Neural progenitor cell (in vitro differentiated cells): ENCODE measurements around the gene BTK. TPM values are rescaled to one million over a fixed set of nuclear protein-coding genes. Genes with fewer than 3 reads are reported as not detected.

Source experiments
- DNase-seq: peaks from one replicate; pipeline ENCODE4 v3.0.0-alpha.2; 2016; ENCODE audit warnings: low spot score
- H2AFZ ChIP-seq: fragments of 200-600 bp; sonication (generic); replicated peaks from 2 replicates; pipeline ENCODE4 v1.6.1; 2016; ENCODE audit warnings: antibody characterized with exemption
- H3F3A ChIP-seq: fragments of 200-600 bp; sonication (generic); 2 replicates; pipeline ENCODE4 v1.6.1; 2016; ENCODE audit warnings: antibody characterized with exemption, low read depth
- H3K27ac ChIP-seq: fragments of 200-600 bp; sonication (generic); 2 replicates; pipeline ENCODE4 v1.5.1; 2016; ENCODE audit warnings: mild to moderate bottlenecking
- H3K27me3 ChIP-seq: fragments of 200-600 bp; sonication (generic); 2 replicates; pipeline ENCODE4 v1.6.1; 2016; ENCODE audit warnings: mild to moderate bottlenecking, moderate library complexity
- H3K36me3 ChIP-seq: fragments of 200-600 bp; sonication (generic); 2 replicates; pipeline ENCODE4 v1.5.1; 2016
- H3K4me1 ChIP-seq: fragments of 200-600 bp; sonication (generic); 2 replicates; pipeline ENCODE4 v1.6.1; 2016; ENCODE audit warnings: mixed run types
- H3K4me2 ChIP-seq: fragments of 200-600 bp; sonication (generic); 2 replicates; pipeline ENCODE4 v1.6.1; 2016
- H3K4me3 ChIP-seq: fragments of 200-600 bp; sonication (generic); 2 replicates; pipeline ENCODE4 v1.5.1; 2016
- H3K79me2 ChIP-seq: fragments of 200-600 bp; sonication (generic); 2 replicates; pipeline ENCODE4 v1.6.1; 2016; ENCODE audit warnings: low read depth
- H3K9ac ChIP-seq: fragments of 200-600 bp; sonication (generic); 2 replicates; pipeline ENCODE4 v1.6.1; 2016
- H3K9me3 ChIP-seq: fragments of 200-600 bp; sonication (generic); 2 replicates; pipeline ENCODE4 v1.5.1; 2016; ENCODE audit warnings: low read depth
- H4K20me1 ChIP-seq: fragments of 200-600 bp; sonication (generic); 2 replicates; pipeline ENCODE4 v1.6.1; 2016; ENCODE audit warnings: low read depth
- H3K27ac Mint-ChIP-seq: 3 replicates; pipeline ENCODE4 v1.8.0; 2021; ENCODE audit warnings: mixed read lengths
- H3K27me3 Mint-ChIP-seq: 2 replicates; pipeline ENCODE4 v1.8.0; 2022; ENCODE audit warnings: low read depth, mild to moderate bottlenecking, inconsistent platforms, moderate library complexity, mixed read lengths; ENCODE audit not compliant: insufficient read depth
- H3K36me3 Mint-ChIP-seq: 3 replicates; pipeline ENCODE4 v1.8.0; 2021; ENCODE audit warnings: mixed read lengths
- H3K4me1 Mint-ChIP-seq: 3 replicates; pipeline ENCODE4 v1.8.0; 2021; ENCODE audit warnings: mixed read lengths
- H3K4me3 Mint-ChIP-seq: 3 replicates; pipeline ENCODE4 v1.8.0; 2021; ENCODE audit warnings: mild to moderate bottlenecking, moderate library complexity, mixed read lengths
- H3K9me3 Mint-ChIP-seq: 3 replicates; pipeline ENCODE4 v1.8.0; 2020; ENCODE audit warnings: mixed read lengths
- EZH2 ChIP-seq: fragments of 200-600 bp; sonication (generic); IDR thresholded peaks from 2 replicates; pipeline ENCODE4 v1.6.1; 2017; ENCODE audit warnings: antibody characterized with exemption, mild to moderate bottlenecking, moderate library complexity
- EZH2phosphoT487 ChIP-seq: fragments of 200-600 bp; sonication (generic); IDR thresholded peaks from 2 replicates; pipeline ENCODE4 v1.6.1; 2017; ENCODE audit warnings: antibody characterized with exemption
- small RNA-seq: library from RNA; depleted of rRNA; stranded (forward); fragments of <200 nt; gene quantifications from one replicate; pipeline ENCODE3, GENCODE V24; 2015
- total RNA-seq: library from RNA; depleted of rRNA; stranded (reverse); fragments of >200 nt; gene quantifications from 2 replicates; pipeline ENCODE4 v1.2.3, GENCODE V29; 2015; ENCODE audit warnings: low replicate concordance
- TF ChIP-seq, protein P1 (sequence below): fragments of 200-600 bp; sonication (generic); IDR thresholded peaks from 2 replicates; pipeline ENCODE4 v1.5.1; 2017; ENCODE audit warnings: antibody characterized with exemption, mild to moderate bottlenecking

BTK gene
- total RNA-seq, 1 donor from 2014 or later = not detected

DNA sequence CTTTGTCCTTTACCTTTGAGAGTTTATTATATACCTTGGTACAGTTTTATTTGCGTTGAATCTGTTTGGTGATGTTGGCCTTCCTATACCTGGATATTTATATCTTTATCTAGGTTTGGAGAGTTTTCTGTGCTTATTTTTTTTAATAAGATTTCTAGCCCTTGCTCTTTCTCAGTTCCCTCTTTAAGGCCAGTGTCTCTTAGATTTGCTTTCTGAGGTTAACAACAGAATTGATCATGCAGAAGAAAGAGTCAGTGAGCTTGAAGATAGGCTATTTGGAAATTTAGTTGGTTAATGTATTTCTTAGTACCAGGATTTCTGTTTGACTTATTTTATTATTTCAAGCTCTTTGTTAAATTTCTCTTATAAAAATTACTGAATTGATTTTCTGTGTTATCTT, 82.2 kb downstream of the BTK start:
- H3K27me3 ChIP-seq = no peaks in the 10 kb centered on the region
- peaks cover 5% of the 10 kb centered on the region for H3K27me3 Mint-ChIP-seq

More for the DNA sequence above, 82.2 kb downstream of the BTK start:
- H2AFZ ChIP-seq = no peak overlapping the region
- no peak overlapping the region for H3K27ac ChIP-seq
- TF ChIP-seq EZH2 = no peak
- TF ChIP-seq, protein P1, sequence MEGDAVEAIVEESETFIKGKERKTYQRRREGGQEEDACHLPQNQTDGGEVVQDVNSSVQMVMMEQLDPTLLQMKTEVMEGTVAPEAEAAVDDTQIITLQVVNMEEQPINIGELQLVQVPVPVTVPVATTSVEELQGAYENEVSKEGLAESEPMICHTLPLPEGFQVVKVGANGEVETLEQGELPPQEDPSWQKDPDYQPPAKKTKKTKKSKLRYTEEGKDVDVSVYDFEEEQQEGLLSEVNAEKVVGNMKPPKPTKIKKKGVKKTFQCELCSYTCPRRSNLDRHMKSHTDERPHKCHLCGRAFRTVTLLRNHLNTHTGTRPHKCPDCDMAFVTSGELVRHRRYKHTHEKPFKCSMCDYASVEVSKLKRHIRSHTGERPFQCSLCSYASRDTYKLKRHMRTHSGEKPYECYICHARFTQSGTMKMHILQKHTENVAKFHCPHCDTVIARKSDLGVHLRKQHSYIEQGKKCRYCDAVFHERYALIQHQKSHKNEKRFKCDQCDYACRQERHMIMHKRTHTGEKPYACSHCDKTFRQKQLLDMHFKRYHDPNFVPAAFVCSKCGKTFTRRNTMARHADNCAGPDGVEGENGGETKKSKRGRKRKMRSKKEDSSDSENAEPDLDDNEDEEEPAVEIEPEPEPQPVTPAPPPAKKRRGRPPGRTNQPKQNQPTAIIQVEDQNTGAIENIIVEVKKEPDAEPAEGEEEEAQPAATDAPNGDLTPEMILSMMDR = no peak
- no peak for TF ChIP-seq EZH2phosphoT487
- no peaks in the 10 kb centered on the region for H3K4me1 Mint-ChIP-seq
- H3K4me2 ChIP-seq = no peak overlapping the region
- H3K4me3 Mint-ChIP-seq = no peak overlapping the region
- no peak overlapping the region for H3K9ac ChIP-seq
- H3K36me3 ChIP-seq = no peaks in the 10 kb centered on the region
- no peaks in the 10 kb centered on the region for H4K20me1 ChIP-seq
- no peak overlapping the region for H3K27ac Mint-ChIP-seq
- H3K79me2 ChIP-seq = no peaks in the 10 kb centered on the region
- no peaks in the 10 kb centered on the region for H3F3A ChIP-seq
- DNase-seq = no peak
- H3K4me3 ChIP-seq = no peak overlapping the region
- H3K9me3 Mint-ChIP-seq = peaks cover 12% of the 10 kb centered on the region
- H3K36me3 Mint-ChIP-seq = no peaks in the 10 kb centered on the region
- H3K4me1 ChIP-seq = no peaks in the 10 kb centered on the region
- H3K9me3 ChIP-seq = no peaks in the 10 kb centered on the region

Small RNAs within 50 kb of the gene (small RNA-seq; reads per million reads assigned to genes)
- not detected for gene RNU6-934P

Other genes with a start within 250 kb of the BTK start
- gene DRP2, start 166.4 kb downstream of the BTK start, total RNA-seq = 1.4 and 2.2 TPM in 2 replicates
- gene TAF7L, start 94.9 kb downstream of the BTK start, total RNA-seq = not detected in 2 replicates
- 7.7 and 9.5 TPM in 2 replicates for gene TIMM8A, start 37.4 kb downstream of the BTK start, total RNA-seq
- 2,927 and 6,478 TPM in 2 replicates for gene RPL36A, start 4.8 kb upstream of the BTK start, total RNA-seq
- gene GLA, start 21.7 kb upstream of the BTK start, total RNA-seq = 45.0 and 48.3 TPM in 2 replicates
- 64.5 and 93.3 TPM in 2 replicates for gene HNRNPH2, start 22.0 kb upstream of the BTK start, total RNA-seq
- 8.8 and 14.1 TPM in 2 replicates for gene ARMCX4, start 99.3 kb upstream of the BTK start, total RNA-seq
- gene ARMCX1, start 164.4 kb upstream of the BTK start, total RNA-seq = 30.8 and 41.9 TPM in 2 replicates
- 23.8 and 35.6 TPM in 2 replicates for gene ARMCX6, start 231.8 kb upstream of the BTK start, total RNA-seq
- 31.2 and 40.7 TPM in 2 replicates for gene ARMCX3, start 237.0 kb upstream of the BTK start, total RNA-seq